NCI-H1092 (cell line): ENCODE measurements around the gene CYTIP.
"Not testable (repeated sequence)": the region's sequence is repeated elsewhere in the genome, so short reads cannot be mapped to it uniquely, and the experiment has no call there.

Source experiments
- DNase-seq: peaks from one replicate; lab custom pipeline; 2025; lab: John Stamatoyannopoulos, UW

CYTIP gene

DNA sequence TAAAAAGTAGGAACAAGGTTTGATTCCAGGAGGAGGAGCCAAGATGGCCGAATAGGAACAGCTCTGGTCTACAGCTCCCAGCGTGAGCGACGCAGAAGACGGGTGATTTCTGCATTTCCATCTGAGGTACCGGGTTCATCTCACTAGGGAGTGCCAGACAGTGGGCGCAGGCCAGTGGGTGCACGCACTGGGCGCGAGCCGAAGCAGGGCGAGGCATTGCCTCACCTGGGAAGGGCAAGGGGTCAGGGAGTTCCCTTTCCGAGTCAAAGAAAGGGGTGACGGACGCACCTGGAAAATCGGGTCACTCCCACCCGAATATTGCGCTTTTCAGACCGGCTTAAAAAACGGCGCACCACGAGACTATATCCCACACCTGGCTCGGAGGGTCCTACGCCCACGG lies 75.4 kb downstream of the CYTIP start:
- not testable (repeated sequence) for DNase-seq

GRCh38 chr2:157367704-157368103 lies 76.2 kb downstream of the CYTIP start:
- no peak for DNase-seq
